GM23338 (cell line): ENCODE data around the gene DOCK11. TPM values are rescaled to one million over a fixed set of nuclear protein-coding genes. Genes with fewer than 3 reads are reported as not detected.

Experiments used
- ATAC-seq: fragments of 200-7000 bp; cut with Tn5 transposase; 3 replicates; pipeline ENCODE4 v1.9.1; 2020
- DNase-seq: peaks from one replicate; pipeline ENCODE4 v3.0.0-alpha.2; 2015; ENCODE audit warnings: low spot score
- H2AFZ ChIP-seq: fragments of 200-600 bp; sonication (generic); 2 replicates; pipeline ENCODE4 v1.8.0; 2016; ENCODE audit warnings: antibody characterized with exemption, mild to moderate bottlenecking, moderate library complexity
- H3F3A ChIP-seq: fragments of 200-600 bp; sonication (generic); replicated peaks from 2 replicates; pipeline ENCODE4 v1.8.0; 2017; ENCODE audit warnings: antibody characterized with exemption, mixed run types, low read depth
- H3K27ac ChIP-seq: fragments of 200-600 bp; sonication (generic); 2 replicates; pipeline ENCODE4 v1.6.1; 2016; ENCODE audit warnings: low read depth
- H3K27me3 ChIP-seq: fragments of 200-600 bp; sonication (generic); 2 replicates; pipeline ENCODE4 v1.8.0; 2016; ENCODE audit warnings: mild to moderate bottlenecking, mixed run types, moderate library complexity; ENCODE audit not compliant: insufficient read depth
- H3K36me3 ChIP-seq: fragments of 200-600 bp; sonication (generic); 2 replicates; pipeline ENCODE4 v1.8.0; 2016; ENCODE audit warnings: mild to moderate bottlenecking; ENCODE audit not compliant: insufficient read depth
- H3K4me1 ChIP-seq: fragments of 200-600 bp; sonication (generic); 2 replicates; pipeline ENCODE4 v1.8.0; 2016; ENCODE audit warnings: mild to moderate bottlenecking, moderate library complexity; ENCODE audit not compliant: insufficient read depth
- H3K4me2 ChIP-seq: fragments of 200-600 bp; sonication (generic); 2 replicates; pipeline ENCODE4 v1.7.1; 2017; ENCODE audit warnings: mixed run types
- H3K4me3 ChIP-seq: fragments of 200-600 bp; sonication (generic); 2 replicates; pipeline ENCODE4 v1.6.1; 2016; ENCODE audit warnings: mixed run types
- H3K79me2 ChIP-seq: fragments of 200-600 bp; sonication (generic); replicated peaks from 2 replicates; pipeline ENCODE4 v1.8.0; 2017; ENCODE audit warnings: mild to moderate bottlenecking; ENCODE audit not compliant: insufficient read depth
- H3K9me2 ChIP-seq: fragments of 200-600 bp; sonication (generic); 2 replicates; pipeline ENCODE4 v1.8.0; 2017; ENCODE audit not compliant: insufficient read depth
- H4K20me1 ChIP-seq: fragments of 200-600 bp; sonication (generic); replicated peaks from 2 replicates; pipeline ENCODE4 v1.8.0; 2017; ENCODE audit warnings: mild to moderate bottlenecking; ENCODE audit not compliant: insufficient read depth
- H3K27ac Mint-ChIP-seq: 2 replicates; pipeline ENCODE4 v1.8.0; 2020; ENCODE audit warnings: inconsistent platforms, mild to moderate bottlenecking, moderate library complexity, mixed read lengths
- H3K27me3 Mint-ChIP-seq: 3 replicates; pipeline ENCODE4 v1.8.0; 2022; ENCODE audit warnings: low read depth, mild to moderate bottlenecking, moderate library complexity, mixed read lengths, inconsistent platforms; ENCODE audit not compliant: insufficient read depth, poor library complexity
- H3K36me3 Mint-ChIP-seq: 3 replicates; pipeline ENCODE4 v1.8.0; 2021; ENCODE audit warnings: low read depth, mild to moderate bottlenecking, inconsistent platforms, moderate library complexity, mixed read lengths
- H3K4me1 Mint-ChIP-seq: 3 replicates; pipeline ENCODE4 v1.8.0; 2020; ENCODE audit warnings: mild to moderate bottlenecking, inconsistent platforms, mixed read lengths
- H3K4me3 Mint-ChIP-seq: 3 replicates; pipeline ENCODE4 v1.8.0; 2021; ENCODE audit warnings: moderate library complexity, mild to moderate bottlenecking, inconsistent platforms, mixed read lengths
- H3K9me3 Mint-ChIP-seq: 3 replicates; pipeline ENCODE4 v1.8.0; 2020; ENCODE audit warnings: moderate library complexity, mild to moderate bottlenecking, inconsistent platforms, mixed read lengths
- JUNB ChIP-seq: IDR thresholded peaks from one replicate; pipeline ENCODE4 v1.6.1; 2016; ENCODE audit warnings: antibody characterized with exemption; ENCODE audit not compliant: unreplicated experiment
- NANOG ChIP-seq: IDR thresholded peaks from 2 replicates; pipeline ENCODE4 v1.6.1; 2016; ENCODE audit warnings: antibody characterized with exemption, borderline replicate concordance
- POLR2AphosphoS5 ChIP-seq: IDR thresholded peaks from 2 replicates; pipeline ENCODE4 v1.6.1; 2016; ENCODE audit warnings: antibody characterized with exemption, low read depth
- polyA plus RNA-seq: library from polyadenylated mRNA; unstranded; fragments of >200 nt; fragmentation: Nextera tagmentation; extraction: Ambion mirVana; gene quantifications from 2 replicates; pipeline ENCODE4 v1.2.1, GENCODE V29; 2016
- total RNA-seq: library from RNA; depleted of rRNA; stranded (reverse); fragments of >200 nt; shearing (Covaris generic); gene quantifications from 2 replicates; pipeline ENCODE4 v1.2.3, GENCODE V29; 2014
- TF ChIP-seq, protein P1 (sequence below): IDR thresholded peaks from one replicate; pipeline ENCODE4 v1.6.1; 2018; ENCODE audit warnings: antibody characterized with exemption; ENCODE audit not compliant: unreplicated experiment
- TF ChIP-seq, protein P2 (sequence below): fragments of 250-450 bp; sonication (Bioruptor Pico); IDR thresholded peaks from 2 replicates; pipeline ENCODE4 v1.5.0; 2020; ENCODE audit warnings: mild to moderate bottlenecking, moderate library complexity

DOCK11 gene
- total and polyA plus RNA-seq, 2 experiments from 2014 or later, result 6.0 to 12.3 TPM

DNA sequence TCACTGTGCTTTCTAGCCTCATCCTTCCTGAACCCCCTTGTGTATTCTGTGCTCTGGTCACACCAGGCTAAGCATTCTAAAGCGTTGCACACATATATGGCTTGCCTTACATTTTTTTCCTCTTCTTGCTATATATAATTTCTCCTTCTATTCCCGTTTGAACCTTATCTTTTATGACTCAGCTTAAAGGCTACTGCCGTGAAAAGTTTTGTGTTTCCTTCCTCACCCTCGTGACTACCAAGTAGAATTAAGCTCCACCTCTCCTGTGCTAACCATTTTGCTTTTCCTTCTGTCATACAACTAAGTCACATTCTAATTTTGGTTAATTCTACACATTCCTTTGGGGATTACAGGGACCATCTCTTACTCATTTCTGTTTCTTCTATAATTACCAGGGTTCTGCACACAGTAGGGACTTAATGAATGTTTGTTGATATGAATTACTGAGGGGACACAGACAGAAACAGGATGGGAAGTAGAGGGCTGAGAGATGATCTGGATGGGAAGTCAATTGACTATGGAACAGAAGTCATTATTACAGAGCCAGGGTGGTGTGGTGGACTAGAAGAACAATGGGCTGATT lies 67.1 kb downstream of the DOCK11 start (continued):
- no peak for TF ChIP-seq JUNB

DNA sequence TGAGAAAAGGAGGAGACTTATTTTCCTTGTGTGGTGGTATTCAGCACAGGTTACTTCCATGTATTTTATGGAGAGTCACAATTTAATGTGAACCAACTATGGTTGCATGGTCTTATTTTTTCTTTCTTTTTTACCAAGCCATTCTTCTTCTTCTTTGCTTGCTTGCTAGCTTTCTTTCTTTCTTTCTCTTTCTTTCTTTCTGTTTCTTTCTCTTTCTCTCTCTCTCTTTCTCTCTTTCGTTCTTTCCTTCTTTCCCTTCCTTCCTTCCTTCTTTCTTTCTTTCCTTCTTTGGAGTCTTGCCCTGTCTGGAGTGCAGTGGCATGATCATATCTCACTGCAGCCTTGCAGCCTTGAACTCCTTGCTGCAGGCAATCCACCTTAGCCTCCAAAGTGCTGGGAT lies 68.9 kb downstream of the DOCK11 start:
- Mint-ChIP-seq H3K27me3 (no peaks in the 10 kb centered on the region), H3K27ac (no peak overlapping the region), H3K36me3 (peaks cover 3% of the 10 kb centered on the region; the same call in 1 of the 3 replicates), H3K9me3 (no peaks in the 10 kb centered on the region), H3K4me3 (no peak overlapping the region), H3K4me1 (peaks cover 11% of the 10 kb centered on the region)
- no peaks in the 10 kb centered on the region for H3F3A ChIP-seq
- DNase-seq, result no peak
- H3K4me3 ChIP-seq, result no peak overlapping the region
- no peak for ATAC-seq
- TF ChIP-seq, protein P1, sequence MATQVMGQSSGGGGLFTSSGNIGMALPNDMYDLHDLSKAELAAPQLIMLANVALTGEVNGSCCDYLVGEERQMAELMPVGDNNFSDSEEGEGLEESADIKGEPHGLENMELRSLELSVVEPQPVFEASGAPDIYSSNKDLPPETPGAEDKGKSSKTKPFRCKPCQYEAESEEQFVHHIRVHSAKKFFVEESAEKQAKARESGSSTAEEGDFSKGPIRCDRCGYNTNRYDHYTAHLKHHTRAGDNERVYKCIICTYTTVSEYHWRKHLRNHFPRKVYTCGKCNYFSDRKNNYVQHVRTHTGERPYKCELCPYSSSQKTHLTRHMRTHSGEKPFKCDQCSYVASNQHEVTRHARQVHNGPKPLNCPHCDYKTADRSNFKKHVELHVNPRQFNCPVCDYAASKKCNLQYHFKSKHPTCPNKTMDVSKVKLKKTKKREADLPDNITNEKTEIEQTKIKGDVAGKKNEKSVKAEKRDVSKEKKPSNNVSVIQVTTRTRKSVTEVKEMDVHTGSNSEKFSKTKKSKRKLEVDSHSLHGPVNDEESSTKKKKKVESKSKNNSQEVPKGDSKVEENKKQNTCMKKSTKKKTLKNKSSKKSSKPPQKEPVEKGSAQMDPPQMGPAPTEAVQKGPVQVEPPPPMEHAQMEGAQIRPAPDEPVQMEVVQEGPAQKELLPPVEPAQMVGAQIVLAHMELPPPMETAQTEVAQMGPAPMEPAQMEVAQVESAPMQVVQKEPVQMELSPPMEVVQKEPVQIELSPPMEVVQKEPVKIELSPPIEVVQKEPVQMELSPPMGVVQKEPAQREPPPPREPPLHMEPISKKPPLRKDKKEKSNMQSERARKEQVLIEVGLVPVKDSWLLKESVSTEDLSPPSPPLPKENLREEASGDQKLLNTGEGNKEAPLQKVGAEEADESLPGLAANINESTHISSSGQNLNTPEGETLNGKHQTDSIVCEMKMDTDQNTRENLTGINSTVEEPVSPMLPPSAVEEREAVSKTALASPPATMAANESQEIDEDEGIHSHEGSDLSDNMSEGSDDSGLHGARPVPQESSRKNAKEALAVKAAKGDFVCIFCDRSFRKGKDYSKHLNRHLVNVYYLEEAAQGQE, result no peak
- TF ChIP-seq NANOG, result no peak
- TF ChIP-seq POLR2AphosphoS5, result no peak
- TF ChIP-seq, protein P2, sequence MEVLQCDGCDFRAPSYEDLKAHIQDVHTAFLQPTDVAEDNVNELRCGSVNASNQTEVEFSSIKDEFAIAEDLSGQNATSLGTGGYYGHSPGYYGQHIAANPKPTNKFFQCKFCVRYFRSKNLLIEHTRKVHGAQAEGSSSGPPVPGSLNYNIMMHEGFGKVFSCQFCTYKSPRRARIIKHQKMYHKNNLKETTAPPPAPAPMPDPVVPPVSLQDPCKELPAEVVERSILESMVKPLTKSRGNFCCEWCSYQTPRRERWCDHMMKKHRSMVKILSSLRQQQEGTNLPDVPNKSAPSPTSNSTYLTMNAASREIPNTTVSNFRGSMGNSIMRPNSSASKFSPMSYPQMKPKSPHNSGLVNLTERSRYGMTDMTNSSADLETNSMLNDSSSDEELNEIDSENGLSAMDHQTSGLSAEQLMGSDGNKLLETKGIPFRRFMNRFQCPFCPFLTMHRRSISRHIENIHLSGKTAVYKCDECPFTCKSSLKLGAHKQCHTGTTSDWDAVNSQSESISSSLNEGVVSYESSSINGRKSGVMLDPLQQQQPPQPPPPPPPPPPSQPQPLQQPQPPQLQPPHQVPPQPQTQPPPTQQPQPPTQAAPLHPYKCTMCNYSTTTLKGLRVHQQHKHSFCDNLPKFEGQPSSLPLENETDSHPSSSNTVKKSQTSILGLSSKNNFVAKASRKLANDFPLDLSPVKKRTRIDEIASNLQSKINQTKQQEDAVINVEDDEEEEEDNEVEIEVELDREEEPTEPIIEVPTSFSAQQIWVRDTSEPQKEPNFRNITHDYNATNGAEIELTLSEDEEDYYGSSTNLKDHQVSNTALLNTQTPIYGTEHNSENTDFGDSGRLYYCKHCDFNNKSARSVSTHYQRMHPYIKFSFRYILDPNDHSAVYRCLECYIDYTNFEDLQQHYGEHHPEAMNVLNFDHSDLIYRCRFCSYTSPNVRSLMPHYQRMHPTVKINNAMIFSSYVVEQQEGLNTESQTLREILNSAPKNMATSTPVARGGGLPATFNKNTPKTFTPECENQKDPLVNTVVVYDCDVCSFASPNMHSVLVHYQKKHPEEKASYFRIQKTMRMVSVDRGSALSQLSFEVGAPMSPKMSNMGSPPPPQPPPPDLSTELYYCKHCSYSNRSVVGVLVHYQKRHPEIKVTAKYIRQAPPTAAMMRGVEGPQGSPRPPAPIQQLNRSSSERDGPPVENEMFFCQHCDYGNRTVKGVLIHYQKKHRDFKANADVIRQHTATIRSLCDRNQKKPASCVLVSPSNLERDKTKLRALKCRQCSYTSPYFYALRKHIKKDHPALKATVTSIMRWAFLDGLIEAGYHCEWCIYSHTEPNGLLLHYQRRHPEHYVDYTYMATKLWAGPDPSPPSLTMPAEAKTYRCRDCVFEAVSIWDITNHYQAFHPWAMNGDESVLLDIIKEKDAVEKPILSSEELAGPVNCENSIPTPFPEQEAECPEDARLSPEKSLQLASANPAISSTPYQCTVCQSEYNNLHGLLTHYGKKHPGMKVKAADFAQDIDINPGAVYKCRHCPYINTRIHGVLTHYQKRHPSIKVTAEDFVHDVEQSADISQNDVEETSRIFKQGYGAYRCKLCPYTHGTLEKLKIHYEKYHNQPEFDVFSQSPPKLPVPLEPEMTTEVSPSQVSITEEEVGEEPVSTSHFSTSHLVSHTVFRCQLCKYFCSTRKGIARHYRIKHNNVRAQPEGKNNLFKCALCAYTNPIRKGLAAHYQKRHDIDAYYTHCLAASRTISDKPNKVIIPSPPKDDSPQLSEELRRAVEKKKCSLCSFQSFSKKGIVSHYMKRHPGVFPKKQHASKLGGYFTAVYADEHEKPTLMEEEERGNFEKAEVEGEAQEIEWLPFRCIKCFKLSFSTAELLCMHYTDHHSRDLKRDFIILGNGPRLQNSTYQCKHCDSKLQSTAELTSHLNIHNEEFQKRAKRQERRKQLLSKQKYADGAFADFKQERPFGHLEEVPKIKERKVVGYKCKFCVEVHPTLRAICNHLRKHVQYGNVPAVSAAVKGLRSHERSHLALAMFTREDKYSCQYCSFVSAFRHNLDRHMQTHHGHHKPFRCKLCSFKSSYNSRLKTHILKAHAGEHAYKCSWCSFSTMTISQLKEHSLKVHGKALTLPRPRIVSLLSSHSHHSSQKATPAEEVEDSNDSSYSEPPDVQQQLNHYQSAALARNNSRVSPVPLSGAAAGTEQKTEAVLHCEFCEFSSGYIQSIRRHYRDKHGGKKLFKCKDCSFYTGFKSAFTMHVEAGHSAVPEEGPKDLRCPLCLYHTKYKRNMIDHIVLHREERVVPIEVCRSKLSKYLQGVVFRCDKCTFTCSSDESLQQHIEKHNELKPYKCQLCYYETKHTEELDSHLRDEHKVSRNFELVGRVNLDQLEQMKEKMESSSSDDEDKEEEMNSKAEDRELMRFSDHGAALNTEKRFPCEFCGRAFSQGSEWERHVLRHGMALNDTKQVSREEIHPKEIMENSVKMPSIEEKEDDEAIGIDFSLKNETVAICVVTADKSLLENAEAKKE, result no peak
- no peak overlapping the region for H2AFZ ChIP-seq
- no peak overlapping the region for H3K4me2 ChIP-seq
- no peaks in the 10 kb centered on the region for H4K20me1 ChIP-seq
- H3K36me3 ChIP-seq, result no peaks in the 10 kb centered on the region
- no peak overlapping the region for H3K27ac ChIP-seq
- no peaks in the 10 kb centered on the region for H3K79me2 ChIP-seq
- no peaks in the 10 kb centered on the region for H3K4me1 ChIP-seq
- H3K27me3 ChIP-seq, result no peaks in the 10 kb centered on the region
- H3K9me2 ChIP-seq, result no peaks in the 10 kb centered on the region
